A172 (cell line): ENCODE data around the gene SLC9A3. TPM values are rescaled to one million over a fixed set of nuclear protein-coding genes. Genes with fewer than 3 reads are reported as not detected.
A peak's percentile ranks its signal among the peaks of the same experiment; 100 is the strongest.
"Not testable (repeated sequence)": the region's sequence is repeated elsewhere in the genome, so short reads cannot be mapped to it uniquely, and the experiment has no call there.

ENCODE experiments used
- DNase-seq: peaks from one replicate; pipeline ENCODE4 v3.0.0-alpha.2; 2015; ENCODE audit warnings: low spot score
- total RNA-seq: library from RNA; depleted of rRNA; stranded (reverse); fragments of >200 nt; shearing (Covaris generic); gene quantifications from 2 replicates; pipeline ENCODE4 v1.2.3, GENCODE V29; 2014

SLC9A3 gene
- total RNA-seq, 1 experiment from 2014 or later, result 4.7 TPM

GRCh38 chr5:507986-508575 lies 16.2 kb downstream of the SLC9A3 start:
- not testable (repeated sequence) for DNase-seq

DNA sequence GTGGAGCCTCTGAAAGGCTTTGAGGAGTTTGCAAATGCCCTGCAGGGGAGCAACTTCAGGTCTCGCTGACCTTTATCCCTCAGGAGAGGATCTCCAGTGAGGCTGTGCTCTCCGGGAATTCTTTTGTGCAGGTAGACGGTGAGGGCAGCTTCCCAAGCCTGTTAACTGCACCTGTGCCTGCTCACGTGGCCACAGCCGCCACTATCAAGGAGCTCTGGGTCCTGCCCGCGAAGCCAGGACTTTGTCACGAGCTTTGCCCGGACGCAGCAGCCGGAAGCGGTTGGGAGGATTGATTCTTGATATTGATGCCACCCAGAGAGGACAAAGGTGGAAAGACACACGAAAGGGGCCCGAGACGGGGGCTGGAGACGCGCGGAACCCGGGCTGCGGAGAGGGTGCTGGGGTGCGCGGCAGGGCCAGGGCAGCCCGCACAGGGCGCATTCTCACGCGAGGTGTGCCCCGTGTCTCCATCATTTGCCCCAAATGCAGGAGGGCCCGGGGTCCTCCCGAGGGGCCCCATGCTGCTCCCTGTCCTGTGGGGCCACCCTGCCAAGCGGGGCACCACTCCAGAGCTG lies 18.2 kb downstream of the SLC9A3 start:
- DNase-seq, result no peak

DNA sequence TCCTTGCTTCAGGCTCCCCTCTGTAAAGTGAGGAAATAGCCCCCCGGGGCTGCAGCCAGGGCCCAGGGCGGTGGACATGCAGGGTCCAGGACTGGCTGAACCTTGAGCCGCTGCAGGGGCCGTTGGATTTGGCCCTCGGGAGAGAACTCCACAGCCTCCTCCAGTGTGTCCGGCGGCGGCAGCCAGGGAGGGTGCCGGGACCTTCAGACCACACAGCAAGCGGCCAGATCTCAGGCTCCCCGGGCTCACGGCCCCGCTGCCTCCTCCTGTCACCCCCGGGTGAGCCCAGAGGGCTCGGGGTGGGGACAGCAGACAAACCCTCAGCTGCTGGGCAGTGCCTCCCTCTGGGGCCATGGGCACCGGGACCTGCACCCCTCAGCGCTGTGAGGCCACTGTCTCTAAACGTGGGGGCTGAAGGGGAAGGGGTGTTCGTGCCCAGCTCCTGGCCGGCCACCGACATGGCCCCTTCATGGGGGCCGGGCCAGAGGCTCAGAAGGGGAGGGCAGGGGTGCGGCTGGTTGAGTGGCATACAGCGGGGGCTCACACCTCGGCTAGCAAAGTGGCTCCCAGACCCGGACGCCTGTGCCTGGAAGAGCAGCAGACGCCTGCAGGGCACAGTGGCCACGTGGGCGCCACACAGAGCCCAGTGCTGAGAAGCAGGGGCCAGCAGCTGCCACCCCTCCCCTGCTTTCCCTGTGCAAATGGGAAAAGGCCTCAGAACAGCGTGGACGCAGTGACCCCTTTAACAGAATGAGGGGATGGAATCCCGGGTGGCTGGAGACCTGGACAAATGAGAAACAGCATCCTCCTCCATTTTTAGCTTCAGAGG lies 19.7 kb downstream of the SLC9A3 start:
- no peak for DNase-seq

GRCh38 chr5:502325-503079 lies 21.7 kb downstream of the SLC9A3 start:
- DNase-seq, result no peak

GRCh38 chr5:501831-502184 lies 22.4 kb downstream of the SLC9A3 start:
- no peak for DNase-seq

DNA sequence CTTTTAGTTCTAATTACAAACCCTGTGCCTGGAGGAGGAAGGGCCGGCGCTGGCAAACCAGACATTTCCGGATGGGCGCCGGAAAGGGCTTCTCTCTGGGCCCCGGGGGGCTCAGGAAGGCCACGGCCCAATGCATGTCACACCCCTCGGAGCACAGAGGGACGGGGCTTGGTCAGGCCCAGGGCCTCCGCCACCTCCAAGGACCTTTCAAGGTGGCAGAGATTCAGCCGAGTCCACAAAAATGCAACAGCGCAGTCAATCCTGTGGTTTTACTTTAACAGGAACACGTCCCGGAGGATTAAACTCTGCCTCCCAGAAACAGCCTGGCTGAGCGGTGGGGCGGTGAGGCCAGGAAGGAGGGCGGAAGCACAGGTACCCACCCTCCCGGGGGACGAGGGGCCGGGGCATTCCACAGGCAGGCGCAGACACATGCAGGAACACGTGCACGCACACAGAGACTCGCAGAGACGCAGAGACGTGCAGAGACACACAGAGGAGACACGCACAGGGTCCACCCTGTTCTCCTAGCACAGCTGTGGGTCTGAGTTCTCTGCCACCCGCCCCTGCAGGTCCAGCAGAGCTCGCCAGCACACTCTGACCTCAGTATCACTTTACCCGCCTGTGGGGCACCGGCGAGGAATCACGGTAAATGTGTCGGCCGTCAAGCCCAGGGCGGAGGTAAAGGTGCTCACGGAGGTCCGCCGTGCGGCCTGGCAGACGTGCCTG lies 23.0 kb downstream of the SLC9A3 start:
- DNase-seq, result no peak

DNA sequence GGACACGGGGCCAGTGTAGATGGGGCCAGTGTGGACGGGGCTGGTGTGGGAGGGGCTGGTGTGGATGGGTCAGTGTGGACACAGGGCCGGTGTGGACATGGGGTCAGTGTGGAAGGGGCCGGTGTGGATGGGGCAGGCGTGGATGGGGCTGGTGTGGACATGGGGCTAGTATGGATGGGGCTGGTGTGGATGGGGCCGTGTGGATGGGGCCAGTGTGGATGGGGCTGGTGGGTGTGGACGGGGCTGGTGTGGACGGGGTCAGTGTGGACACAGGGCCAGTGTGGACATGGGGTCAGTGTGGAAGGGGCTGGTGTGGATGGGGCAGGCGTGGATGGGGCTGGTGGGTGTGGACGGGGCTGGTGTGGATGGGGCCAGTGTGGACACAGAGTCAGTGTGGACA lies 23.8 kb downstream of the SLC9A3 start:
- no peak for DNase-seq

DNA sequence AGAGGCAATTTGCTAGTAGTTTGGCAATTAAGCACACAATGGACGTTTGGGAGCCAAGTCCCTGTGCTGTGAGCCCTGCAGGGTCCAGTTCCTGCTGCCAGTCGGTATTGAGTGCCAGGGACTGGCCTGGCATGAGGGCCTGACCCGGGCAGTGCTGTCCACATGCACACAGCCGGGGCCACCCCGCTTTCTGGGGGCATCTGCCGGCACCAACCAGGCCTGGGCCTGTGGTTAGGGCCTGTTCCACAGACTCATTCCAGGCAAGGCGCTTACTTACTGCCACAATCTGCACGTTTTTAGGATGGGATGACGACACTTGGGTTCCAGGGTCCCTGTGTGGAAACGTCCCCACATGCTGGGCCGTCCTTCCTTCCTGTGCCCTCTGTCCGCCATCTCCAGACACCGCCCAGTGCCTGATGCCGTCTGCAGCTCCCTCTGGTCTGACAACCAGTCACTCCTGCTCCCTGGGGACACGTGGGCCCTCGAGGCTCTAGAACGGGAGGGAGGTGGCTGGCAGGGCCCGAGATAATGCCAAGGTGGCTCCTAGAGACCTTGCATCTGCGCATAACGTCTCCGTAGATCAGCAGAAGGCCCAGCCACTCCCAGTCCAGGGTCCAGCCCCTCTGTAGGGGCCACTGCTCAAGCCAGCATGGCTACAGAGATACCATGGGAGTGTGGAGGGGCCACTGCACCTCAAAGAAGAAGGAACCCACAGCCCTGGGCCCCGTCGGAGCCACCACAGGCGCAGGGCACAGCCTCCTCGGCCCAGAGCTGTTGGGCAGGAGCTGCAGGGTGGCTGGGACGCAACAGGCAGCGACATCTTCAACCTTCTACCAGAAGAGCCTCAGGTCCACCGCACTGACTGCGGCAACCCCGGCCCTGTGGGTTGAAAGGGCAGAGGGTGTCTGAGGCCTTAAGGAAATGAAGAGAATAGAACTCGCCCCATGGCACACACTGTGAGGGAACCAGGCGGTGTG lies 24.7 kb downstream of the SLC9A3 start:
- no peak for DNase-seq

DNA sequence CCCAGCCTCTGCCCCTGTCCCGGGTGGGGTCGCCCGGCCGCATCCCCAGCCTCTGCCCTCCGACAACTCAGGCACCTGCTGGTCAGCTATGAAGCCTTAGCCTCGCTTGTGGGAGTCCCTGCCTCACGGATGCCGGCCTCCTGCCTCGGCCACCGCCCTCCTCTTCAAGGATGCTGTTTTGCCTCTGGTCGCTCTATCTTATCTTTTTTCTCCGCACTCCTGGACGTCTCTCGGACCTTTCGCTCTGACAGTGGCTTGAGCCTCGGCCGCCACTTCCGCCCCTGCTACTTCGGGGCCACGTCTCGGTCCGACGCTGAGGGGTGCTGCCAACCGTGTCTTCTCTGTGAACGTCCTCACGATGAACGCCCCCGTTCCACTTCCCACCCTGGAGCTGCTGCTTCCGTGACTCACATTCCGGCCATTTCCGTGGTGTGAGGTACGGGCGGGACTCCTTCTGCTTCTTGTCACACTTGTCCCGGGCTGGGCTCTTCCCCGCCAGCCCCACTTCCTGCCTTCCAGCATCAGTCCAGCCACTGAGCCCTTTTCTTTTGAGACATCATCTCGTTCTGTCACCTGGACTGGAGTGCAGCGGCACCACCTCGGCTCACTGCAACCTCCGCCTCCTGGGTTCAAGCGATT lies 26.3 kb downstream of the SLC9A3 start:
- peak; percentile 38 for DNase-seq

- DNase-seq, result no peak
Observed at GRCh38 chr5:497090-497700, 27.1 kb downstream of the SLC9A3 start.

DNA sequence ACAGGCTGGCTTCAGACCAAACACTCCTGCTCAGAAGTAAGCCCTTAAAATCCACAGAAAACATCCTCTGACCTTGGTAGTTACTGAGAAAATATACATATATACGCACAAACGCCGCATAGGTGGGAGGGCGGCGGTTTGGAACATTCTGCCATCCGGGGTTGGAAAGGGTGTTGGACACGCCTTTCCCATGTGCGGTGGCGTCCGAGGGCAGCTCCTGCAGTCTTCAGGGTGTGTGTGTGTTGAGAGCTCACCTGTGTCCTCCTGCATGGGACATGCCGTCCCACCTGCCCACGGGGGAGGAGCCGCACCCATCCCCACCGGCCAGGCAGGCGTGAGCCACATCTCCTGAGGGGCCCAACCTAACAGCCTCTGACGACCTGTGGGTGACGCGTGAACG lies 28.2 kb downstream of the SLC9A3 start:
- no peak for DNase-seq

DNA sequence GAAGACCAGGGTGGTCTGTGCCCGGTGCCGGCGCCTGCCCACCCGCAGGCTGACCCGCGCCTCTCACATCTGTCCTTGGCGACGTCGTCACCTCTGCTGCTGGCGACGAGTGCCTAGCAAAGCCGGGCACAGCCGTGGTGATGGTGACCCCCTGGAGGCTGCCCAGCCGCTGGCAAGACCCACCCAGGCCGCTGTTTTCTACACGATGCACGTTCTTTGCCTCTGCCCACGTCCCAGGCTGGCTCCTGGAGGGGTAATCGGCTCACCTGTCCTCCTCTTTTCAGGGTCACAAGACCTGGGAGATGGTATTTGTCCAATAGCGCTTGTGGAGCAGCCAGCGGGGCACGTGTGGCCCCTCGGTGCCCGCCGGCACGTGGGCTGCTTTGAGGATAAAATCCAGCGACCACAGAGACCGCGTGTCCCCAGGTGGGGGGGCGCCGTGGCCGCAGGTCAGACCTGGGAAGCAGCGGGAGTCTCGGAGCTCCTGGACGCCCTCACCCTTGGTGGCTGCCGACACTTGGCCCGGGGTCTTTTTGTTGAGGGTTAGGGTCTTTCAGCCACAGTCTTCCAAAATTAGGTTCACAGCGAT lies 29.5 kb downstream of the SLC9A3 start:
- DNase-seq, result no peak

DNA sequence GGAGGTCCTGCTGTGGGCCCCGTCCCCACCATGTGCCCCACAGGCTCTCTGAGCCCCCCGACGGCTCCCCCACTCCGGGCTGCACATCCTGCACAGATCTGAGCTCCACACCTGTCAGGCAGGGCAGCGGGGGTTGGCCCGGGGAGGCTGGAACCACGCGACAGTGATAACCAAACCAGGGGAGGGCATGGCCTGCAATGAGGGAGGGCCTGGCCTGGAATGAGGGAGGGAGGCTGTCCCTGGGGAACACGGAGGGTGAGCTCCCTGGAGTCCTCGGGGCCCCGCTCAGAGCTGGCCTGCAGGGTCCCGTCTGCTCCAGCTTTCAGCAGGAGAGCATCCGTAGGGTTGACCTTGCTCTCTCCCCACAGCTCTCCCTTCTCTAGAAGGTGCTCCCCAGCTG lies 30.5 kb downstream of the SLC9A3 start:
- no peak for DNase-seq

- no peak for DNase-seq
Observed at GRCh38 chr5:493119-493701, 31.0 kb downstream of the SLC9A3 start.

DNA sequence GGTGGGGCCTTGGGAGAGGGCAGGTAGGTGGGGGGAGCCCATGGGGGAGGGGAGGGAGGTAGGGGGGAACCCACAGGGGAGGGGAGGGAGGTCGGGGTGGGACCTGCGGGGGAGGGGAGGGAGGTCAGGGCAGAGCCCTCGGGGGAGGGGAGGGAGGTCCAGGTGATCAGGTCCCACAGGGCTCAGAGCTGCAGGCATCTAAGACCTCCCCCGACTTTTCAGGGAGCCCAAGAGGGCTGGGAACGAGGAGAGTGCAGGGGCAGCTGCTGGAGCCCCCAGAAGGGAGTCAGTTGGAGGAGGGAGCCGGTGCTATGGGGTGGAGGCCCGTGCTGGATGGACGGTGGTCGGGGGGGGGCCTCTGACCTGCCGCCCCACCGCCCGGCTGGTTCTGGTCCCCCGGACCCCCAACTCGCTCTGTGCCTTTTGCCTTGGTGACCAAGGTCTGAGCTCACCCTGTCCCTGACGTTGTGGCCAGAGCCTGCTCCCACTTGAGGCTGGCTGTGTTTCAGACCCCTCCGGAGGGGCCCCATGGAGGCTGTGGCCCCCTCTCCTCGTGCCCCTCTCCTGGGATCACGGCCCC lies 31.8 kb downstream of the SLC9A3 start:
- no peak for DNase-seq

GRCh38 chr5:491856-492155 lies 32.4 kb downstream of the SLC9A3 start:
- DNase-seq, result no peak

DNA sequence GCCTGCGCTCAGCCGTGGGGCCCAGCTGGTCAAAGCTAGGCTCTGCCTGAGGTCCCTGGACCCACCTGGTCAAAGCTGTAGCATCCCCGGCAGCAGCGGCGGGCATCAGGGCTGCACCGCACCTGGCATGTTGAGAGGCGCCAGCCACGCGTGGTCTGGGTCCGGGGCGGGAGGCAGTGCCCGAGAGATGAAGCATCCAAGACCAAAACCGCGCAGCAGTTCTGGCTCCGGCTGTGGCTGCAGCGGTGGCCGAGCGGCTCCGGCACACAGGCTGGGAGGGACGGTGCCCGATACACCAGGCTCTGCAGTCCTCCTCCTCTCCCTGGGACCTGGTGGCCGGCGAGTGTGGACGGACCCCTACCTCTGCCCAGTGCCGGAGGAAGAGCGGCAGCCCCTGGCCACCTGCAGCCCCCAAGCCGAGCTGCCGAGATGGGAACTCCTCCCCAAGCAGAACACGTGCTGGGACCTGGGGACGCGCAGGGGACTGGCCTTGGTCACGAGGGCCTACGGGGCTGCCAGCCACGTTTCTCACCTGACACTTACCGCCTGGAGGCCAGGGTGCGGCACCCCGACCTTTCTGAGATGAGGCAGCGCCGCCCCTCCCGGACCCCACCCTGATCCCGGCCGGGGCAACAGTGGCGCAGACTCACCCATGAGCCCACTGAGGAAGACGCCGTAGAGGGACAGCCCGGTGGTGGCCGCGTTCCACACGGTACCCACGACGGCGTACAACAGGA lies 33.0 kb downstream of the SLC9A3 start:
- no peak for DNase-seq
